Activated CD8-positive, alpha-beta memory T cell treated with anti-CD3 and anti-CD28 coated beads, Interleukin-2, amount 10 ng/mL, durations not matched to agents 7 days and 5 days (primary cell): ENCODE measurements around the gene GRM2. TPM values are rescaled to one million over a fixed set of nuclear protein-coding genes. Genes with fewer than 3 reads are reported as not detected.
"Not testable (repeated sequence)": the region's sequence is repeated elsewhere in the genome, so short reads cannot be mapped to it uniquely, and the experiment has no call there.

Source experiments
- ATAC-seq: fragments of 150-1000 bp; cut with Tn5 transposase; one replicate; pipeline ENCODE4 v1.10.0; 2021; ENCODE audit warnings: moderate library complexity
- CTCF ChIA-PET: fragments of 350-600 bp; sonication (Branson Sonifier 250); formaldehyde crosslinking; loops from one replicate; lab custom pipeline; 2021; ENCODE audit warnings: antibody characterized with exemption; lab: Charles Lee
- DNase-seq: peaks from one replicate; pipeline ENCODE4 v3.0.0-alpha.2; 2020
- H3K27ac Mint-ChIP-seq: one replicate; pipeline ENCODE4 v1.8.0; 2021; ENCODE audit warnings: mild to moderate bottlenecking, mixed read lengths
- H3K27me3 Mint-ChIP-seq: one replicate; pipeline ENCODE4 v1.8.0; 2021; ENCODE audit warnings: mixed read lengths
- H3K36me3 Mint-ChIP-seq: one replicate; pipeline ENCODE4 v1.8.0; 2021; ENCODE audit warnings: mild to moderate bottlenecking, mixed read lengths
- H3K4me1 Mint-ChIP-seq: one replicate; pipeline ENCODE4 v1.8.0; 2021; ENCODE audit warnings: mixed read lengths
- H3K4me3 Mint-ChIP-seq: one replicate; pipeline ENCODE4 v1.8.0; 2021; ENCODE audit warnings: mild to moderate bottlenecking, moderate library complexity, mixed read lengths
- H3K9me3 Mint-ChIP-seq: one replicate; pipeline ENCODE4 v1.8.0; 2022; ENCODE audit warnings: low read depth, mixed read lengths
- total RNA-seq, 2 experiments: library from RNA; stranded (reverse); gene quantifications; one replicate each; pipeline ENCODE4 v1.2.3, GENCODE V29; 2021

Gene GRM2
- total RNA-seq, 2 experiments from 2014 or later: 0.52 to 0.55 TPM

GRCh38 chr3:51720292-51721061 is 13.6 kb downstream of the GRM2 start:
- CTCF ChIA-PET: interaction anchor here (0.9 to 4.3 kb wide), 6 partner anchors 8 to 219 kb away, joined by 3 to 128 read pairs (median 16); no protein-coding TSS in a partner anchor
- no peaks in the 10 kb centered on the region for H3K9me3 Mint-ChIP-seq
- DNase-seq (no peak), ATAC-seq (no peak)
- peaks cover 31% of the 10 kb centered on the region for H3K4me1 Mint-ChIP-seq
- no peak overlapping the region for H3K4me3 Mint-ChIP-seq
- H3K27me3 Mint-ChIP-seq: no peaks in the 10 kb centered on the region
- no peaks in the 10 kb centered on the region for H3K36me3 Mint-ChIP-seq
- no peak overlapping the region for H3K27ac Mint-ChIP-seq

- Mint-ChIP-seq H3K36me3 (no peaks in the 10 kb centered on the region), H3K9me3 (no peaks in the 10 kb centered on the region), H3K27ac (no peak overlapping the region), H3K4me3 (no peak overlapping the region), H3K4me1 (peaks cover 31% of the 10 kb centered on the region), H3K27me3 (no peaks in the 10 kb centered on the region)
- CTCF ChIA-PET: interaction anchor here (0.9 to 4.3 kb wide), 3 partner anchors 8 to 172 kb away, joined by 3 to 128 read pairs (median 29); no protein-coding TSS in a partner anchor
- DNase-seq: no peak
- no peak for ATAC-seq
Measured at GRCh38 chr3:51721062-51721745, 14.3 kb downstream of the GRM2 start.

GRCh38 chr3:51722362-51722761 is 15.5 kb downstream of the GRM2 start:
- H3K36me3 Mint-ChIP-seq: no peaks in the 10 kb centered on the region
- no peak overlapping the region for H3K27ac Mint-ChIP-seq
- H3K27me3 Mint-ChIP-seq: no peaks in the 10 kb centered on the region
- CTCF ChIA-PET: interaction anchor here (0.9 kb wide), 1 partner anchor 65 kb away, joined by 3 read pairs; no protein-coding TSS in a partner anchor
- no peaks in the 10 kb centered on the region for H3K9me3 Mint-ChIP-seq
- H3K4me3 Mint-ChIP-seq: no peak overlapping the region
- ATAC-seq (peak; percentile 35), DNase-seq (peak; percentile 62)
- H3K4me1 Mint-ChIP-seq: peaks cover 32% of the 10 kb centered on the region

GRCh38 chr3:51727500-51727899 is 20.6 kb downstream of the GRM2 start:
- peaks cover 3% of the 10 kb centered on the region for H3K36me3 Mint-ChIP-seq

GRCh38 chr3:51729042-51729633 is 22.3 kb downstream of the GRM2 start:
- ATAC-seq: peak; percentile 27
- H3K4me1 Mint-ChIP-seq: peaks cover 37% of the 10 kb centered on the region
- H3K4me3 Mint-ChIP-seq: no peak overlapping the region
- peak overlapping the region; percentile 16 for H3K27ac Mint-ChIP-seq
- no peaks in the 10 kb centered on the region for H3K9me3 Mint-ChIP-seq
- no peaks in the 10 kb centered on the region for H3K27me3 Mint-ChIP-seq
- CTCF ChIA-PET: interaction anchor here (1.6 to 4.7 kb wide), 3 partner anchors 10 to 69 kb away, joined by 5 to 29 read pairs (median 6); no protein-coding TSS in a partner anchor
- peaks cover 3% of the 10 kb centered on the region for H3K36me3 Mint-ChIP-seq
- no peak for DNase-seq

More at GRCh38 chr3:51727500-51727899, 20.6 kb downstream of the GRM2 start:
- DNase-seq: no peak
- CTCF ChIA-PET: interaction anchor here (0.9 to 4.7 kb wide), 4 partner anchors 8 to 225 kb away, joined by 3 to 29 read pairs (median 4); no protein-coding TSS in a partner anchor
- H3K27me3 Mint-ChIP-seq: no peaks in the 10 kb centered on the region
- H3K4me1 Mint-ChIP-seq: peaks cover 29% of the 10 kb centered on the region
- ATAC-seq: peak; percentile 39
- no peak overlapping the region for H3K4me3 Mint-ChIP-seq
- no peak overlapping the region for H3K27ac Mint-ChIP-seq
- H3K9me3 Mint-ChIP-seq: no peaks in the 10 kb centered on the region

GRCh38 chr3:51733859-51734571 is 27.1 kb downstream of the GRM2 start:
- Mint-ChIP-seq H3K36me3 (peaks cover 4% of the 10 kb centered on the region), H3K27ac (peak overlapping the region; percentile 62), H3K4me1 (peaks cover 41% of the 10 kb centered on the region), H3K9me3 (no peaks in the 10 kb centered on the region), H3K4me3 (peak overlapping the region; percentile 55), H3K27me3 (peaks cover 23% of the 10 kb centered on the region)
- ATAC-seq (peak; percentile 62), DNase-seq (no peak)
- CTCF ChIA-PET: interaction anchor here (0.7 to 3.4 kb wide), 7 partner anchors 15 to 232 kb away, joined by 3 to 16 read pairs (median 4); no protein-coding TSS in a partner anchor

GRCh38 chr3:51734572-51734907 is 27.7 kb downstream of the GRM2 start:
- Mint-ChIP-seq H3K4me1 (peaks cover 37% of the 10 kb centered on the region), H3K9me3 (no peaks in the 10 kb centered on the region), H3K36me3 (peaks cover 2% of the 10 kb centered on the region), H3K4me3 (peak overlapping the region; percentile 55), H3K27me3 (peaks cover 29% of the 10 kb centered on the region), H3K27ac (peak overlapping the region; percentile 62)
- ATAC-seq (peak; percentile 94), DNase-seq (peak; percentile 79)
- CTCF ChIA-PET: interaction anchor here (0.8 to 3.4 kb wide), 6 partner anchors 15 to 232 kb away, joined by 3 to 16 read pairs (median 5); no protein-coding TSS in a partner anchor

- ATAC-seq (no peak), DNase-seq (no peak)
- H3K27me3 Mint-ChIP-seq: peaks cover 33% of the 10 kb centered on the region
- H3K27ac Mint-ChIP-seq: peak overlapping the region; percentile 62
- CTCF ChIA-PET: interaction anchor here (0.8 to 3.4 kb wide), 7 partner anchors 11 to 233 kb away, joined by 3 to 16 read pairs (median 4); no protein-coding TSS in a partner anchor
- peaks cover 2% of the 10 kb centered on the region for H3K36me3 Mint-ChIP-seq
- no peaks in the 10 kb centered on the region for H3K9me3 Mint-ChIP-seq
- peaks cover 33% of the 10 kb centered on the region for H3K4me1 Mint-ChIP-seq
- H3K4me3 Mint-ChIP-seq: peak overlapping the region; percentile 55
Measured at GRCh38 chr3:51735039-51735438, 28.2 kb downstream of the GRM2 start.

- CTCF ChIA-PET: interaction anchor here (1.1 to 3.4 kb wide), 3 partner anchors 12 to 64 kb away, joined by 3 to 16 read pairs (median 8); no protein-coding TSS in a partner anchor
- peaks cover 28% of the 10 kb centered on the region for H3K4me1 Mint-ChIP-seq
- DNase-seq (no peak), ATAC-seq (no peak)
- H3K36me3 Mint-ChIP-seq: peaks cover 2% of the 10 kb centered on the region
- H3K4me3 Mint-ChIP-seq: no peak overlapping the region
- no peak overlapping the region for H3K27ac Mint-ChIP-seq
- H3K9me3 Mint-ChIP-seq: no peaks in the 10 kb centered on the region
- peaks cover 33% of the 10 kb centered on the region for H3K27me3 Mint-ChIP-seq
Measured at GRCh38 chr3:51735950-51736349, 29.1 kb downstream of the GRM2 start.

GRCh38 chr3:51739110-51739509 is 32.2 kb downstream of the GRM2 start:
- DNase-seq: no peak
- Mint-ChIP-seq H3K9me3 (no peaks in the 10 kb centered on the region), H3K27ac (no peak overlapping the region), H3K4me1 (peaks cover 21% of the 10 kb centered on the region), H3K36me3 (peaks cover 2% of the 10 kb centered on the region), H3K4me3 (no peak overlapping the region), H3K27me3 (peaks cover 33% of the 10 kb centered on the region)
- no peak for ATAC-seq
- CTCF ChIA-PET: no interaction called here

GRCh38 chr3:51742320-51742719 is 35.5 kb downstream of the GRM2 start:
- not testable (repeated sequence) for H3K4me3 Mint-ChIP-seq, ATAC-seq, H3K9me3 Mint-ChIP-seq, H3K4me1 Mint-ChIP-seq, H3K27ac Mint-ChIP-seq, DNase-seq, H3K36me3 Mint-ChIP-seq
- peaks cover 26% of the 10 kb centered on the region for H3K27me3 Mint-ChIP-seq
- CTCF ChIA-PET: interaction anchor here (1.4 kb wide), 1 partner anchor 23 kb away, joined by 3 read pairs; no protein-coding TSS in a partner anchor

GRCh38 chr3:51742978-51743377 is 36.1 kb downstream of the GRM2 start:
- DNase-seq, ATAC-seq, CTCF ChIA-PET, H3K4me1 Mint-ChIP-seq, H3K36me3 Mint-ChIP-seq, H3K4me3 Mint-ChIP-seq, H3K9me3 Mint-ChIP-seq, H3K27ac Mint-ChIP-seq: not testable (repeated sequence)
- peaks cover 19% of the 10 kb centered on the region for H3K27me3 Mint-ChIP-seq
